Aorta (tissue), 5 donors: ENCODE measurements around the gene ACSS3. TPM values are rescaled to one million over a fixed set of nuclear protein-coding genes. Genes with fewer than 3 reads are reported as not detected.

Experiments used
- ATAC-seq: fragments of 200-7000 bp; cut with Tn5 transposase; one replicate; pipeline ENCODE4 v1.9.1; 2022; ENCODE audit warnings: moderate library complexity; ENCODE audit not compliant: low FRiP score
- DNase-seq, 2 donors: peaks; one replicate each; pipeline ENCODE4 v3.0.0-alpha.2; 2020
- H3K27ac ChIP-seq, 2 donors: one replicate each; pipeline ENCODE4 v1.5.1; 2013; ENCODE audit warnings: low read length in 2 of 2, mild to moderate bottlenecking in 2 of 2, moderate library complexity in 2 of 2, control low read depth in 1 of 2, inconsistent platforms in 1 of 2, low read depth in 1 of 2
- H3K27me3 ChIP-seq, 2 donors: one replicate each; pipeline ENCODE4 v1.6.1; 2013; ENCODE audit warnings: control low read depth in 1 of 2, low read length in 1 of 2, mild to moderate bottlenecking in 1 of 2, moderate library complexity in 1 of 2; ENCODE audit not compliant: insufficient read depth in 2 of 2, control insufficient read depth in 1 of 2
- H3K36me3 ChIP-seq, 2 donors: one replicate each; pipeline ENCODE4 v1.6.1; 2013; ENCODE audit warnings: control low read depth in 1 of 2, low read length in 1 of 2, mild to moderate bottlenecking in 1 of 2; ENCODE audit not compliant: insufficient read depth in 2 of 2, control insufficient read depth in 1 of 2
- H3K4me1 ChIP-seq, 2 donors: one replicate each; pipeline ENCODE4 v1.6.1; 2013; ENCODE audit warnings: low read length in 2 of 2, control low read depth in 1 of 2, mild to moderate bottlenecking in 1 of 2, moderate library complexity in 1 of 2; ENCODE audit not compliant: insufficient read depth in 2 of 2, control insufficient read depth in 1 of 2
- H3K4me3 ChIP-seq, 2 donors: one replicate each; pipeline ENCODE4 v1.5.1; 2013; ENCODE audit warnings: low read length in 2 of 2, control low read depth in 1 of 2, mild to moderate bottlenecking in 1 of 2
- H3K9me3 ChIP-seq: one replicate; pipeline ENCODE4 v1.6.1; 2013; ENCODE audit warnings: mild to moderate bottlenecking, low read length; ENCODE audit not compliant: control insufficient read depth
- WGBS, 2 donors: extraction: QIAGEN DNeasy Blood & Tissue Kit; methylation state at CpG; one replicate each; pipeline ENCODE4 v1.1.7; 2013; 5-methylcytosine and 5-hydroxymethylcytosine counted together
- intact Hi-C, 2 donors: fragments of 100-400 bp; cut with DNase I; formaldehyde crosslinking; loops; one replicate each; pipeline versions ENCODE4 v1.14.2 to v1.15.0; 2022
- polyA plus RNA-seq, 2 donors: library from polyadenylated mRNA; stranded (reverse); fragments of 200-250 nt; gene quantifications; one replicate each; pipeline ENCODE4 v1.2.3, GENCODE V29; 2013
- total RNA-seq, 2 donors: library from RNA; stranded (reverse); fragmentation: NEBNext Ultra II Directional; extraction: Animal tissue kit (Norgen Biotek cat#: 25700); gene quantifications; one replicate each; pipeline ENCODE4 v1.2.1, GENCODE V29; 2021
- donor health status: healthy with polysubstance abuse.
- donor health status: Bipolar disorder and iron deficiency.
- donor health status: DM: no; HTN: no; CAD: no.
- donor health status: DM: no; HTN: no; CAD: no.
- donor health status: DM: yes; HTN: yes; CAD: no.

ACSS3 gene
- total and polyA plus RNA-seq, 4 donors, result 6.4 to 24.6 (median 14.3) TPM

DNA sequence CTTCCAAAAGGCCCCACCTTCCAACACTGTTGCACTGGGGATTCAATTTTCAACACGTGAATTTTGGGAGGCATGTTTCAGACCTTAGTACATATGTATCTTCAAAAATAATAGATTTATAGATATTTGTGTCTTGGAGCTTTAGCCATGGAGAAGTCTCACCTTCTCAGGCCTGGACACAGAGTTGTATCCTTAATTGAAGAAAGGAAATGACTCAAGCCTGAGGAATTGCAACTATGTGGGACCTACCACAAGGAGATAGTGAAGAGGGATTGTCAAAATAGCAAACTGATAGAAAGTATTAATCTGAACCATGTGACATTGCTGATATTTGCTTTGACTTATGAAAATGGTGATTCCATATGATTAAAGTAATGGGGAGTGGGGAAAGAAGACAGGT is 89.8 kb downstream of the ACSS3 start:
- no peak for ATAC-seq
- whole genome bisulfite sequencing, 2 donors, result 69 to 78% methylated on average over 1 of the region's 1 CpG

DNA sequence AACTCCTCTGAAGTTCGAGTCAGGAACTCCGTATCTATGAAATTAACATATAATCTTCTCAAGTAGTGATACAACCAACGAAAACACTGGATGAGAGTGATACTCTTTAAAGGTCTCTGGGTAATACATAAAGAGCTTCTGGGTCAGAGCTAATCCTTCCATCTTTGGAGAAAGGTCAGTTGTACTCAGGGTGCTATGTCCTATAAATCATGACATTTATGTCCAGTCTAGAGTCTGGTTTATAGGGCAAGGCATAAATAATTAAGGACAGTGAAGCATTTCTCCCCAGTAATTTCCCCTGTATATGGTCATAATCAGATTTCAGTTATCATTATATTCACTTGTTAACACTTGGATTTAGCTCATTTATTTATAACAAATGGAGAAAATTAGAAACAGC is 90.6 kb downstream of the ACSS3 start:
- ATAC-seq (no peak), DNase-seq (no peak)
- Histone ChIP-seq H3K27me3 (no peaks in the 10 kb centered on the region), H3K9me3 (no peaks in the 10 kb centered on the region), H3K4me3 (no peak overlapping the region), H3K36me3 (no peaks in the 10 kb centered on the region), H3K27ac (no peak overlapping the region), H3K4me1 (no peaks in the 10 kb centered on the region)
- intact Hi-C loops, result no loop called here
- 89 to 91% methylated on average over 3 of the region's 3 CpGs for whole genome bisulfite sequencing, 2 donors

More for the DNA sequence above, 89.8 kb downstream of the ACSS3 start:
- Histone ChIP-seq H3K4me3 (no peak overlapping the region), H3K9me3 (no peaks in the 10 kb centered on the region), H3K36me3 (no peaks in the 10 kb centered on the region), H3K27ac (no peak overlapping the region), H3K4me1 (no peaks in the 10 kb centered on the region), H3K27me3 (no peaks in the 10 kb centered on the region)
- no peak for DNase-seq
- intact Hi-C loops, result no loop called here

DNA sequence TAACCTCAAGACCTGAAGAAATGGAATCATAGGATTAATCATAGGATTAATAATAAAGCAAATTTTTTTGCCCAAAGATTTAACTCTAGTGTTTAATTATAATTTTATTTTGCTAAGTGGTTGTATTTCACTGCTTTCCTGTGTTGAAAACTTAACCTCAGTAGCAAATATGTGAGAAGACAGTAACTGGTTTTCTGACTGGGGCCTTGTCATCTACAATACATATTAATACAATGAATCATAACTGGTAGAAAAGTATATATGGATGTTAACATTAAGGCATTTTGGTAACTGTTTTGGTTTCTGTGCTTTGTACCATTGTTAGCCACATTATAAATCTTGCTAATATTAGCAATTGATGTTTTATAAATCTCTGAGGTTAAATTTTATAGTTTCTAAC is 92.2 kb downstream of the ACSS3 start:
- Histone ChIP-seq H3K27ac (no peak overlapping the region), H3K27me3 (no peaks in the 10 kb centered on the region), H3K36me3 (peaks cover 0 to 2% of the 10 kb centered on the region in 2 donors), H3K4me1 (no peaks in the 10 kb centered on the region), H3K9me3 (no peaks in the 10 kb centered on the region), H3K4me3 (no peak overlapping the region)
- intact Hi-C loops, result no loop called here
- no peak for ATAC-seq
- no peak for DNase-seq

DNA sequence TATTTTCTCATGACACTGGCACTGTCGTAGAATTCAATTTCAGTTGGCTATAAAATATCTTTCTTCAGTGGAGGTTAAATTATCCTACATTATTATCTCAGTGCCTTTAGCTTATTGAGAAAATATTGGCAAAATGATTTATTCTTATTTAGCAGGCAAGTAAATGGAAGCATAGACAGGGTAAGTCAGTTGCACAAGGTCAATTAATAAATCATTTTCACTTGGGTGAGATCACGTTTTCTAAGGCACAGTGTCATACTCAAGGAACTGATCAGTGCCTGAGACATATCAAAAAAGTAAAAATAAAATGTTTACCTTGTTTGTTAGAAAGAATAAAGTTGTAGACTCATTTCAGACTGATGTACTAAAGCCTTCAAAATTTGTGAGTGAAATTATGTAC is 95.0 kb downstream of the ACSS3 start:
- Histone ChIP-seq H3K9me3 (no peaks in the 10 kb centered on the region), H3K4me3 (no peak overlapping the region), H3K36me3 (peaks cover 0 to 2% of the 10 kb centered on the region in 2 donors), H3K4me1 (no peaks in the 10 kb centered on the region), H3K27ac (no peak overlapping the region), H3K27me3 (no peaks in the 10 kb centered on the region)
- DNase-seq (no peak), ATAC-seq (no peak)
- 81 to 83% methylated on average over 2 of the region's 2 CpGs for WGBS, 2 donors
- intact Hi-C loops, result no loop called here

DNA sequence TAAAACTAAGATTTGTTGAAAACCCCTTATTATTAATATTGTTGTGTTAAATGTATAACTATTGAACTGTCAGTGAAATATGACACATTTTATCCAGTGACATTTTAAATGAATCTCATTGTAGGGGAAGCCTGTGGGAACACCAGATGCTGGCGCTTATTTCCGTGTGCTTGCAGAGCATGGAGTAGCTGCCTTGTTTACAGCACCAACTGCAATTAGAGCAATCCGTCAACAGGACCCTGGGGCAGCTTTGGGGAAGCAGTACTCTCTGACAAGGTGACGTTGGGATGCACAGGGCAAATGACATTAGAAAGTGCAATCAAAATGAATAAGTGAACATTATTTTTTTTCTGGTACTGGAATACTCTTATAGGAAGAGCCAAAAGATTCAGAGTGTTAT is 96.8 kb downstream of the ACSS3 start:
- ATAC-seq (no peak), DNase-seq (no peak)
- H3K4me1 ChIP-seq, result no peaks in the 10 kb centered on the region
- H3K36me3 ChIP-seq, result peaks cover 0 to 2% of the 10 kb centered on the region in 2 donors
- WGBS, 2 donors, result 73 to 75% methylated on average over 4 of the region's 4 CpGs
- no peaks in the 10 kb centered on the region for H3K9me3 ChIP-seq
- H3K4me3 ChIP-seq, result no peak overlapping the region
- no peak overlapping the region for H3K27ac ChIP-seq
- no peaks in the 10 kb centered on the region for H3K27me3 ChIP-seq
- intact Hi-C loops, result no loop called here

DNA sequence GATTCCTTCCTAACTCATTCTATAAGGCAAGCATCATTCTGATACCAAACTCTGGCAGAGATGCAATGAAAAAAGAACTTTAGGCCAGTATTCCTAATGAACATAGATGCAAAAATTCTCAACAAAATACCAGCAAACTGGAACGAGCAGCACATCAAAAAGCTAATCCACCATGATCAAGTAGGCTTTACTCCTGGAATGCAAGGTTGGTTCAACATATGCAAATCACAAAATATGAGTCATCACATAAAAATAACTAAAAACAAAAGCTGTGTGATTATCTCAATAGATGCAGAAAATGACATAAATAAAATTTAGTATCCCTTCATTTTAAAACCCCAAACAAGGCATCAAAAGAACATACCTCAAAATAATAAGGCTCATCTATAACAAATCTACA is 98.9 kb downstream of the ACSS3 start:
- Histone ChIP-seq H3K4me1 (no peaks in the 10 kb centered on the region), H3K4me3 (no peak overlapping the region), H3K36me3 (peaks cover 2 to 5% of the 10 kb centered on the region in 2 donors), H3K27me3 (no peaks in the 10 kb centered on the region), H3K9me3 (no peaks in the 10 kb centered on the region), H3K27ac (no peak overlapping the region)
- no peak for DNase-seq
- 80 to 88% methylated on average over 1 of the region's 1 CpG for WGBS, 2 donors
- intact Hi-C loops, result no loop called here
- ATAC-seq, result no peak

DNA sequence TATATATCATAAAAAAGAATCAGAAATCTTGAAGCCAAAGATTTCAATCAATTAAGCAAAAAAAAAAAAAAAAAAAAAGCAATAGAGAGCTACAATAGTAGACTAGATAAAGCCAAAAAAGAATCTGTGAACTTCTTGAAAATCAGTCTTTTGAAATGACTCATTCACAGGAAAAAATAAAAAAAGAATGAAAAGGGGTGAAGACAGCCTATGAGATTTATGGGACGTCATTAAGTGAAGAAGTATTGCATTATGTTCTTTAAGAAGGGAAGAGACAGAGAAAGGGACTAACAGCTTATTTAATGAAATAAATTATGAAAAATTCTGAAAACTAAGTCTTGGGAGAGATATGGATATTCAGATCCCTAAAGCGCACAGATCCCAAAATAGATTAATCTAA is 103.8 kb downstream of the ACSS3 start:
- DNase-seq, result no peak
- intact Hi-C loops, result no loop called here
- H3K4me3 ChIP-seq, result no peak overlapping the region
- H3K4me1 ChIP-seq, result no peaks in the 10 kb centered on the region
- no peak overlapping the region for H3K27ac ChIP-seq
- H3K27me3 ChIP-seq, result no peaks in the 10 kb centered on the region
- 82 to 89% methylated on average over 2 of the region's 2 CpGs for WGBS, 2 donors
- H3K9me3 ChIP-seq, result no peaks in the 10 kb centered on the region
- H3K36me3 ChIP-seq, result peaks cover 0 to 5% of the 10 kb centered on the region in 2 donors
- ATAC-seq, result no peak

DNA sequence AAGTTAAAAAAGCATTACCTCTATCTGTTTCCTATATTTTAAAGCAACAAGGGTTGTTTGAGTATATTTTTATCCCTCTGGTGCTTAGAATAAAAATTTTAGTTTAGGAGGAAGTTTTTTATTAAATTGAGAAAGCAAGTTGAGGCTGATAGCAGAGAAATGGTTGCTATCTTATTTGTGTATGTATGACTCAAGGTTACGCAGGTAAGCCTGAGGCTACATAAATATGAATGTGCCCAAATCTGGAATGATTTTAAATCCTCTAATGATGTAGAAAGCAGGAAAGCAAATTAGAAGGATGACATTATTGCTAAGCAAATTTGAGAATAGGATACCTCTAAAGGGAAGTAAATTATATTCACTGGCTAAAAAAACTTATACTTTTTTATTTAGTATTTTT is 109.8 kb downstream of the ACSS3 start:
- Histone ChIP-seq H3K27ac (no peak overlapping the region), H3K27me3 (no peaks in the 10 kb centered on the region), H3K4me1 (no peaks in the 10 kb centered on the region), H3K4me3 (no peak overlapping the region), H3K9me3 (no peaks in the 10 kb centered on the region), H3K36me3 (no peaks in the 10 kb centered on the region)
- DNase-seq, result no peak
- intact Hi-C loops, result no loop called here
- ATAC-seq, result no peak
- WGBS, 2 donors, result 97% methylated on average over 1 of the region's 1 CpG

DNA sequence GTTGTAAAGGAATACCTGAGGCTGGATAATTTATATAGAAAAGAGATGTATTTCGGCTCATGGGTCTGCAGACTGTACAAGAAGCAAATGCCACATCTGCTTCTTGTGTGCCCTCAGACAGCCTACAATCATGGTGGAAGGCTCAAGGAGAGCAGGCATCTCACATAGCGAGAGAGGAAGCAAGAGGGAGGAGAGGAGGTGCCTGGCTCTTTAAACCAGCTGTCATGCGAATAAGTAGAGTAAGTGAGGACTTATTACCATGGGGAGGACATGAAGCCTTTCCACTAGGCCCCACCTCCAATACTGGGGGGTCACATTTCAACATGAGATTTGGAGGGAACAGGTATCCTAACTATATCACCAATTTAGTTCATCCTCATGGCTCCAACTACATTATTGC is 118.7 kb downstream of the ACSS3 start:
- Histone ChIP-seq H3K4me3 (no peak overlapping the region), H3K36me3 (no peaks in the 10 kb centered on the region), H3K9me3 (no peaks in the 10 kb centered on the region), H3K27me3 (no peaks in the 10 kb centered on the region), H3K4me1 (no peaks in the 10 kb centered on the region), H3K27ac (no peak overlapping the region)
- ATAC-seq, result no peak
- DNase-seq, result no peak
- intact Hi-C loops, result no loop called here
- 92 to 96% methylated on average over 3 of the region's 3 CpGs for WGBS, 2 donors
